ENCODE measurements around the gene MRPL46.

The MRPL46 gene

DNA sequence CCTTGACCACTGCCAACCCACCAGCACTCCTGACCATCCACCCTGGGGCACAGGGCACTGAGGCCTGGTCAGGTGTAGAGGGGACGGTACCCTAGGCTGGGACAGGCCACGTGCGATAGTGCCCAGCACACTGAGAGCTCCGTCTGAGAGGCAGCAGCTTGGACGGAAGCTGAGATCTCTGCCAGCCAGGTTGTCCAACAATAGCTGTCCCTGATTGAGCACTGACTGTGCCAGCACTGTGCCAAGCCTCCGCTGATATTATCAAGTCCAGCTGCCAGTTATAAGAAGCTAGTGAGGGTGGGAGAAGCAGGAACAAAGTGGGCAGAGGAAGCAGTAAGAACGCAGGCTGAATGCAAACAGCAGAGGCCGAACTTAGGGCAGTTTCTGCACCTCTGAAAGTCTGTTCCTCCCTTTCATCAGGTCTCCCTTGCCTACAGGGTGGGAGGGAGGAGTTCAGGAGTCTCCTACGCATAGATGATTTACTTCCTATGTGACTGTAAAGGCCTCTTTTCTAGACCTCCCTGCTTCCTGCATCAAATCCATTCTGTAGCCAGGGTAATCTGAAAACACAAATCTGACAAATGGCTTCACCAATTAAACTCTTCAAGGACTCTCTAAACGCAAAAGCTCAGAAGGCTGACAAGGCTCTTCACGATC lies 30.0 kb upstream of the MRPL46 start:
- CTCF ChIA-PET, result no interaction called here
- POLR2A ChIA-PET, result no interaction called here
- DNase-seq (ENCODE audit: extremely low spot score), result no peak
- TF ChIP-seq SUZ12 (IDR thresholded peaks at IDR 0.05), result no peak
- TF ChIP-seq NFRKB (IDR thresholded peaks at IDR 0.05), result no peak
- TF ChIP-seq CTBP1 (IDR thresholded peaks at IDR 0.05; ENCODE audit: borderline replicate concordance), result no peak
- no peak for TF ChIP-seq FOXM1 (IDR thresholded peaks at IDR 0.05; ENCODE audit: borderline replicate concordance)

GRCh38 chr15:88493844-88494243 lies 26.7 kb upstream of the MRPL46 start:
- TF ChIP-seq SP1 (IDR thresholded peaks at IDR 0.05) (no peak), CTBP1 (IDR thresholded peaks at IDR 0.05; ENCODE audit: borderline replicate concordance) (no peak), FOXA1 (IDR thresholded peaks at IDR 0.05) (no peak), TARDBP (IDR thresholded peaks at IDR 0.05) (no peak), NFRKB (IDR thresholded peaks at IDR 0.05) (no peak), L3MBTL2 (conservative IDR thresholded peaks at IDR 0.05) (no peak), ARNT (IDR thresholded peaks at IDR 0.05) (no peak), ZNF384 (IDR thresholded peaks at IDR 0.05) (no peak), BHLHE40 (IDR thresholded peaks at IDR 0.05; ENCODE audit: borderline replicate concordance) (no peak), FOXM1 (IDR thresholded peaks at IDR 0.05; ENCODE audit: borderline replicate concordance) (no peak)
- TF ChIP-seq, protein P1, sequence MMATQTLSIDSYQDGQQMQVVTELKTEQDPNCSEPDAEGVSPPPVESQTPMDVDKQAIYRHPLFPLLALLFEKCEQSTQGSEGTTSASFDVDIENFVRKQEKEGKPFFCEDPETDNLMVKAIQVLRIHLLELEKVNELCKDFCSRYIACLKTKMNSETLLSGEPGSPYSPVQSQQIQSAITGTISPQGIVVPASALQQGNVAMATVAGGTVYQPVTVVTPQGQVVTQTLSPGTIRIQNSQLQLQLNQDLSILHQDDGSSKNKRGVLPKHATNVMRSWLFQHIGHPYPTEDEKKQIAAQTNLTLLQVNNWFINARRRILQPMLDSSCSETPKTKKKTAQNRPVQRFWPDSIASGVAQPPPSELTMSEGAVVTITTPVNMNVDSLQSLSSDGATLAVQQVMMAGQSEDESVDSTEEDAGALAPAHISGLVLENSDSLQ (IDR thresholded peaks at IDR 0.05), result no peak
- ChIA-PET POLR2A (no interaction called here), CTCF (no interaction called here)
- DNase-seq (ENCODE audit: extremely low spot score), result no peak

GRCh38 chr15:88491158-88491557 lies 24.0 kb upstream of the MRPL46 start:
- CTCF ChIA-PET, result no interaction called here
- TF ChIP-seq FOXA1 (IDR thresholded peaks at IDR 0.05), result no peak
- no peak for TF ChIP-seq FOXM1 (IDR thresholded peaks at IDR 0.05; ENCODE audit: borderline replicate concordance)
- TF ChIP-seq TARDBP (IDR thresholded peaks at IDR 0.05), result no peak
- TF ChIP-seq CTBP1 (IDR thresholded peaks at IDR 0.05; ENCODE audit: borderline replicate concordance), result no peak
- no peak for TF ChIP-seq ARNT (IDR thresholded peaks at IDR 0.05)
- no peak for TF ChIP-seq L3MBTL2 (conservative IDR thresholded peaks at IDR 0.05)
- no peak for TF ChIP-seq ELF4 (IDR thresholded peaks at IDR 0.05)
- TF ChIP-seq HDGF (IDR thresholded peaks at IDR 0.05; ENCODE audit: borderline replicate concordance), result no peak
- TF ChIP-seq SUZ12 (IDR thresholded peaks at IDR 0.05), result no peak
- TF ChIP-seq ZNF384 (IDR thresholded peaks at IDR 0.05), result no peak
- TF ChIP-seq LEF1 (IDR thresholded peaks at IDR 0.05; ENCODE audit: borderline replicate concordance), result no peak
- TF ChIP-seq, protein P1 (IDR thresholded peaks at IDR 0.05), result no peak
- TF ChIP-seq BHLHE40 (IDR thresholded peaks at IDR 0.05; ENCODE audit: borderline replicate concordance), result no peak
- no peak for TF ChIP-seq FOXK2 (IDR thresholded peaks at IDR 0.05)
- no peak for TF ChIP-seq SP1 (IDR thresholded peaks at IDR 0.05)
- DNase-seq (ENCODE audit: extremely low spot score), result no peak
- POLR2A ChIA-PET, result no interaction called here

DNA sequence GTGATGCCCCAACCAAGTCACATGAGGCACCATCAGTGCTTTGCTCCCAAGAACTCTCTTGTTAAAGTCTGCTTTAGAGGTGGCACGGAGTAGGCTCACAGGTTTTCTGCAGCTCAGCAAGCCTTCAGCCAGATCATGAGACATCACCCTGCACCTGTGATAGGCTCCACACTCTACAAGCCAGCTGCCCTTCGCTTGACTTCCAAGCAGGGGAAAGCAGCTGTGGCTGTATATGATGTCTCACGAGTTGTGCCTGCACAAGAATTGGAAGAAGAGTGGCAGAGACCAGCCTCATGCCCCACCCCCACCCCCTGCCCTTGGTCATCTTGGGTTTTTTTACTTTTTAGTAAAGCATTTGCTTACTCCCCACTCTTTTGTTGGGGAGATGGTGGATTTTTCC lies 22.8 kb upstream of the MRPL46 start:
- no peak for TF ChIP-seq BHLHE40 (IDR thresholded peaks at IDR 0.05; ENCODE audit: borderline replicate concordance)
- no peak for TF ChIP-seq FOXM1 (IDR thresholded peaks at IDR 0.05; ENCODE audit: borderline replicate concordance)
- no peak for DNase-seq (ENCODE audit: extremely low spot score)
- ChIA-PET POLR2A (no interaction called here), CTCF (no interaction called here)

DNA sequence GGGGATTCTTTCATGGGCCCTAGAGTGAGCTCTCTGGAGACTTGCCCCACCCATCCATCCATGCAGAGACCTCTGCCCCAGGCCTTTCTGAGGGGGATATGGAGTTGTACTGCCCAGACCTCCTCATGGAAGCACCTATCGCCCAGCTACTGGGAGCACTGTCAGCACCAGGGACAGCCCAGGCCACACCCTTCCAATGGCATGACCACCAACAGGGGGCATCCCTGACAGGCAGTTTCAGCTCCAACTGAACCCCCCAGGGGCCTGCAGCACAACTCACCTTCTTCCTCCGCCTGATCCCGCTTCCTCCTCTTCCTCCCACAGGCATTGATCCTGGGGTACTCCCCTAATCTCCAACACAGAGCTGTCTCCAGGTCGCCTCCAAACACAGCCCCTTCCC lies 22.1 kb upstream of the MRPL46 start:
- no peak for DNase-seq (ENCODE audit: extremely low spot score)
- CTCF ChIA-PET, result no interaction called here
- TF ChIP-seq FOXA1 (IDR thresholded peaks at IDR 0.05) (no peak), FOXK2 (IDR thresholded peaks at IDR 0.05) (no peak), LEF1 (IDR thresholded peaks at IDR 0.05; ENCODE audit: borderline replicate concordance) (no peak), ARNT (IDR thresholded peaks at IDR 0.05) (no peak), NFRKB (IDR thresholded peaks at IDR 0.05) (no peak), HDGF (IDR thresholded peaks at IDR 0.05; ENCODE audit: borderline replicate concordance) (no peak), ELF4 (IDR thresholded peaks at IDR 0.05) (no peak), L3MBTL2 (conservative IDR thresholded peaks at IDR 0.05) (no peak)
- TF ChIP-seq, protein P1 (IDR thresholded peaks at IDR 0.05), result no peak
- POLR2A ChIA-PET, result no interaction called here

- no peak for DNase-seq (ENCODE audit: extremely low spot score)
- CTCF ChIA-PET, result no interaction called here
These were observed 20.8 kb upstream of the MRPL46 start for GRCh38 chr15:88487796-88488523.

More at GRCh38 chr15:88487796-88488523, 20.8 kb upstream of the MRPL46 start:
- POLR2A ChIA-PET, result no interaction called here
- TF ChIP-seq CTBP1 (IDR thresholded peaks at IDR 0.05; ENCODE audit: borderline replicate concordance) (no peak), ARNT (IDR thresholded peaks at IDR 0.05) (no peak), FOXM1 (IDR thresholded peaks at IDR 0.05; ENCODE audit: borderline replicate concordance) (no peak), FOXA1 (IDR thresholded peaks at IDR 0.05) (no peak), FOXK2 (IDR thresholded peaks at IDR 0.05) (no peak), HDGF (IDR thresholded peaks at IDR 0.05; ENCODE audit: borderline replicate concordance) (no peak), NFRKB (IDR thresholded peaks at IDR 0.05) (no peak), L3MBTL2 (conservative IDR thresholded peaks at IDR 0.05) (no peak), TARDBP (IDR thresholded peaks at IDR 0.05) (no peak), BHLHE40 (IDR thresholded peaks at IDR 0.05; ENCODE audit: borderline replicate concordance) (no peak), LEF1 (IDR thresholded peaks at IDR 0.05; ENCODE audit: borderline replicate concordance) (no peak), ZNF384 (IDR thresholded peaks at IDR 0.05) (no peak), SP1 (IDR thresholded peaks at IDR 0.05) (no peak), ELF4 (IDR thresholded peaks at IDR 0.05) (no peak), SUZ12 (IDR thresholded peaks at IDR 0.05) (no peak)
- TF ChIP-seq, protein P1 (IDR thresholded peaks at IDR 0.05), result no peak
